ENCODE results near the gene BUD23. TPM values are rescaled to one million over a fixed set of nuclear protein-coding genes. Genes with fewer than 3 reads are reported as not detected.

Gene BUD23
- total and polyA plus RNA-seq, 9 of the 15 experiments (the other 6 are each of a cell fraction or from before 2014, with no cell fraction given) = 79.5 to 270 (median 150) TPM

- TF ChIP-seq ZNF398 (CRISPR knock-in tag; IDR thresholded peaks at IDR 0.05) (no peak), KLF13 (tag; IDR thresholded peaks at IDR 0.05; ENCODE audit: borderline replicate concordance, low read depth) (no peak), MEIS2 (IDR thresholded peaks at IDR 0.05; ENCODE audit: partially characterized antibody) (peak; percentile 41), POLR2AphosphoS5 (IDR thresholded peaks at IDR 0.05; ENCODE audit: control insufficient read depth, insufficient read depth, low read depth, low read length) (no peak), EHMT2 (IDR thresholded peaks at IDR 0.05) (no peak), POLR3G (IDR thresholded peaks at IDR 0.05; ENCODE audit: extremely low read depth, insufficient read length, insufficient replicate concordance) (no peak), RBM15 (IDR thresholded peaks at IDR 0.05; ENCODE audit: insufficient read depth, low read length) (no peak), ZNF316 (IDR thresholded peaks at IDR 0.05) (peak; percentile 98), BCOR (IDR thresholded peaks at IDR 0.05) (no peak), E4F1 (CRISPR knock-in tag; IDR thresholded peaks at IDR 0.05; ENCODE audit: borderline replicate concordance) (no peak), AFF1 (IDR thresholded peaks at IDR 0.05; ENCODE audit: low read depth in 1 of 2, partially characterized antibody in 2 of 2) (no peak), RNF2 (IDR thresholded peaks at IDR 0.05) (no peak), MEF2A (IDR thresholded peaks at IDR 0.05; ENCODE audit: control insufficient read depth, low read depth, low read length) (no peak), MTA3 (IDR thresholded peaks at IDR 0.05; ENCODE audit: borderline replicate concordance) (no peak), HLTF (IDR thresholded peaks at IDR 0.05) (no peak), STAT6 (CRISPR knock-in tag; IDR thresholded peaks at IDR 0.05) (no peak), MAFG (tag; conservative IDR thresholded peaks at IDR 0.05) (peak; percentile 98), MBD2 (IDR thresholded peaks at IDR 0.05; ENCODE audit: borderline replicate concordance, low read depth) (no peak), MAFF (IDR thresholded peaks at IDR 0.05; ENCODE audit: low read length) (peak; percentile 78), ZC3H8 (IDR thresholded peaks at IDR 0.05) (no peak)
Measured at GRCh38 chr7:73727952-73728351, 44.6 kb downstream of the BUD23 start (continued).
